WTC11 (cell line): ENCODE measurements around the gene HNF1A.

Experiments used
- GRHL2 ChIP-seq: fragments of 250-450 bp; sonication (Bioruptor Pico); IDR thresholded peaks from 2 replicates; pipeline ENCODE4 v1.8.0; 2022; ENCODE audit warnings: mild to moderate bottlenecking, moderate library complexity; ENCODE audit not compliant: insufficient replicate concordance, severe bottlenecking
- TF ChIP-seq, protein P1 (sequence below): sonication (generic); formaldehyde crosslinking; IDR thresholded peaks from 2 replicates; pipeline ENCODE4 v1.8.1; 2022; ENCODE audit warnings: mild to moderate bottlenecking, missing genetic modification reagents, moderate library complexity, borderline replicate concordance
- TF ChIP-seq, protein P2 (sequence below): fragments of 200-600 bp; IDR thresholded peaks from 2 replicates; pipeline ENCODE4 v1.8.0; 2022; ENCODE audit warnings: antibody characterized with exemption

DNA sequence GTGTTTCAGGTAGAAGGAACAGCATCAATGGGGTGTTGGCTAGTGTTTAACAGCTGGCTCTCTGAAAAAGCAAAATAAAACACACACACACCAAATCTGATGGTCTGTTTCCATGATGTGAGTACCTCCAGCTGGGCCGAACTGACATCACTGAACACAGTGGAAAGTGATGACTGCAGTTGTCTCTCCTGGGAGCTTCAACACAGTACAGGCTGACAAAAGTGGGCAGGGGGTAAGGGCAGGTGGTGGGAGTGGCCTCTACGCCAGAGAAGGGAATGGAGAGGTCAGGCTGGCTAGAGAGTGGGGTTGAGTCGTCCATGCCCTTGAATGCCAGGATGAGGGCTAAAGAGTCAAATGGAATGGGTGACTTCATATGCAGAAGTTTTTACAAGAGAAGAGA is 8.0 kb upstream of the HNF1A start:
- TF ChIP-seq, protein P1, sequence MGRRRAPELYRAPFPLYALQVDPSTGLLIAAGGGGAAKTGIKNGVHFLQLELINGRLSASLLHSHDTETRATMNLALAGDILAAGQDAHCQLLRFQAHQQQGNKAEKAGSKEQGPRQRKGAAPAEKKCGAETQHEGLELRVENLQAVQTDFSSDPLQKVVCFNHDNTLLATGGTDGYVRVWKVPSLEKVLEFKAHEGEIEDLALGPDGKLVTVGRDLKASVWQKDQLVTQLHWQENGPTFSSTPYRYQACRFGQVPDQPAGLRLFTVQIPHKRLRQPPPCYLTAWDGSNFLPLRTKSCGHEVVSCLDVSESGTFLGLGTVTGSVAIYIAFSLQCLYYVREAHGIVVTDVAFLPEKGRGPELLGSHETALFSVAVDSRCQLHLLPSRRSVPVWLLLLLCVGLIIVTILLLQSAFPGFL (CRISPR knock-in tag), result no peak
- TF ChIP-seq, protein P2, sequence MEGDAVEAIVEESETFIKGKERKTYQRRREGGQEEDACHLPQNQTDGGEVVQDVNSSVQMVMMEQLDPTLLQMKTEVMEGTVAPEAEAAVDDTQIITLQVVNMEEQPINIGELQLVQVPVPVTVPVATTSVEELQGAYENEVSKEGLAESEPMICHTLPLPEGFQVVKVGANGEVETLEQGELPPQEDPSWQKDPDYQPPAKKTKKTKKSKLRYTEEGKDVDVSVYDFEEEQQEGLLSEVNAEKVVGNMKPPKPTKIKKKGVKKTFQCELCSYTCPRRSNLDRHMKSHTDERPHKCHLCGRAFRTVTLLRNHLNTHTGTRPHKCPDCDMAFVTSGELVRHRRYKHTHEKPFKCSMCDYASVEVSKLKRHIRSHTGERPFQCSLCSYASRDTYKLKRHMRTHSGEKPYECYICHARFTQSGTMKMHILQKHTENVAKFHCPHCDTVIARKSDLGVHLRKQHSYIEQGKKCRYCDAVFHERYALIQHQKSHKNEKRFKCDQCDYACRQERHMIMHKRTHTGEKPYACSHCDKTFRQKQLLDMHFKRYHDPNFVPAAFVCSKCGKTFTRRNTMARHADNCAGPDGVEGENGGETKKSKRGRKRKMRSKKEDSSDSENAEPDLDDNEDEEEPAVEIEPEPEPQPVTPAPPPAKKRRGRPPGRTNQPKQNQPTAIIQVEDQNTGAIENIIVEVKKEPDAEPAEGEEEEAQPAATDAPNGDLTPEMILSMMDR, result no peak
- no peak for TF ChIP-seq GRHL2 (CRISPR knock-in tag)
